Karpas-422 (cell line): Measurements from ENCODE around the gene CDK10. TPM values are rescaled to one million over a fixed set of nuclear protein-coding genes. Genes with fewer than 3 reads are reported as not detected.

Source experiments
- DNase-seq: peaks from one replicate; pipeline ENCODE4 v3.0.0-alpha.2; 2015
- H2AFZ ChIP-seq: fragments of 200-600 bp; sonication (generic); 2 replicates; pipeline ENCODE4 v1.6.1; 2014; ENCODE audit warnings: antibody characterized with exemption, low read length, mixed read lengths
- H3K27ac ChIP-seq: fragments of 200-600 bp; sonication (generic); 2 replicates; pipeline ENCODE4 v1.5.1; 2014; ENCODE audit warnings: mild to moderate bottlenecking, low read length, moderate library complexity
- H3K27me3 ChIP-seq: fragments of 200-600 bp; sonication (generic); 2 replicates; pipeline ENCODE4 v1.6.1; 2014; ENCODE audit warnings: low read length, mixed read lengths
- H3K36me3 ChIP-seq: fragments of 200-600 bp; sonication (generic); 2 replicates; pipeline ENCODE4 v1.6.1; 2014; ENCODE audit warnings: low read length, mixed read lengths; ENCODE audit not compliant: insufficient read depth
- H3K4me1 ChIP-seq: fragments of 200-600 bp; sonication (generic); 2 replicates; pipeline ENCODE4 v1.6.1; 2014; ENCODE audit warnings: mild to moderate bottlenecking, low read length, mixed read lengths
- H3K4me2 ChIP-seq: fragments of 200-600 bp; sonication (generic); 2 replicates; pipeline ENCODE4 v1.6.1; 2014; ENCODE audit warnings: low read length, low read depth, mild to moderate bottlenecking; ENCODE audit not compliant: poor library complexity, severe bottlenecking
- H3K4me3 ChIP-seq: fragments of 200-600 bp; sonication (generic); 2 replicates; pipeline ENCODE4 v1.5.1; 2014; ENCODE audit warnings: mild to moderate bottlenecking, antibody characterized with exemption, low read length, mixed read lengths
- H3K79me2 ChIP-seq: fragments of 200-600 bp; sonication (generic); 2 replicates; pipeline ENCODE4 v1.6.1; 2014; ENCODE audit warnings: mild to moderate bottlenecking, low read length, mixed read lengths
- H3K9ac ChIP-seq: fragments of 200-600 bp; sonication (generic); 2 replicates; pipeline ENCODE4 v1.6.0; 2014; ENCODE audit warnings: low read length
- H3K9me2 ChIP-seq: fragments of 200-600 bp; sonication (generic), shearing (Covaris generic); replicated peaks from 2 replicates; pipeline ENCODE4 v1.6.0; 2014; ENCODE audit warnings: mild to moderate bottlenecking, low read length, moderate library complexity; ENCODE audit not compliant: insufficient read depth
- H3K9me3 ChIP-seq: fragments of 300-700, 200-600 bp; sonication (generic); 2 replicates; pipeline ENCODE4 v1.6.1; 2014; ENCODE audit warnings: low read length, mixed read lengths
- H4K20me1 ChIP-seq: fragments of 200-600 bp; sonication (generic); 2 replicates; pipeline ENCODE4 v1.6.1; 2014; ENCODE audit warnings: mild to moderate bottlenecking, antibody characterized with exemption, low read length, low read depth; ENCODE audit not compliant: insufficient read depth
- total RNA-seq: library from RNA; depleted of rRNA; stranded (reverse); fragments of >200 nt; shearing (Covaris generic); gene quantifications from 2 replicates; pipeline ENCODE4 v1.2.3, GENCODE V29; 2014; ENCODE audit warnings: low replicate concordance

Gene CDK10
- total RNA-seq, 1 experiment from 2014 or later, result 25.6 TPM

- no peak overlapping the region for H3K4me3 ChIP-seq
- peaks cover under 1% of the 10 kb centered on the region; the same call in 1 of the 2 replicates for H4K20me1 ChIP-seq
- peaks cover 17% of the 10 kb centered on the region; the same call in 1 of the 2 replicates for H3K36me3 ChIP-seq
- H3K79me2 ChIP-seq, result peaks cover 19% of the 10 kb centered on the region
- H3K9ac ChIP-seq, result no peak overlapping the region
- H3K4me1 ChIP-seq, result peaks cover 17% of the 10 kb centered on the region
- no peaks in the 10 kb centered on the region for H3K9me2 ChIP-seq
- no peak overlapping the region for H2AFZ ChIP-seq
- no peak overlapping the region for H3K4me2 ChIP-seq
- no peak overlapping the region for H3K27ac ChIP-seq
- H3K9me3 ChIP-seq, result no peaks in the 10 kb centered on the region
- no peaks in the 10 kb centered on the region for H3K27me3 ChIP-seq
- DNase-seq, result no peak
These were observed 30.6 kb downstream of the CDK10 start for GRCh38 chr16:89716916-89717687.

- H3K9ac ChIP-seq, result no peak overlapping the region
- no peaks in the 10 kb centered on the region for H3K9me3 ChIP-seq
- no peak overlapping the region for H3K4me3 ChIP-seq
- H3K27ac ChIP-seq, result no peak overlapping the region
- no peaks in the 10 kb centered on the region for H3K27me3 ChIP-seq
- no peak overlapping the region for H2AFZ ChIP-seq
- H3K79me2 ChIP-seq, result peaks cover 19% of the 10 kb centered on the region
- no peaks in the 10 kb centered on the region for H3K9me2 ChIP-seq
- DNase-seq, result no peak
- H3K4me1 ChIP-seq, result peaks cover 22% of the 10 kb centered on the region
- H4K20me1 ChIP-seq, result peaks cover 8% of the 10 kb centered on the region
- H3K36me3 ChIP-seq, result peaks cover 17% of the 10 kb centered on the region; the same call in 1 of the 2 replicates
- no peak overlapping the region for H3K4me2 ChIP-seq
These were observed 31.4 kb downstream of the CDK10 start for GRCh38 chr16:89717688-89718505.

DNA sequence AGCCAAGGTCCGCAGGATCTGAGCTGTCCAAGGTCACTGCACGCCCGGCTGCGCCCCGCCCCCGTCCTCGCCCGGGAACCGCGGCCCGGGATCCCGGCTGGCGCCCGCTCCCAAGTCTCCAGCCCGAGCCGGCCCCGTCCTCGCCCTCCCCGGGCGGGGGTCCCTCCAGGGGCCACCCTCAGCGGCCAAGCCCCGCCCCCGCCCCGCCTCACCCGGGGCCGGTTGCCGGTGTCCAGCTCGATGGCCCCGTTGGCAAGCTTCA, 34.0 kb downstream of the CDK10 start:
- DNase-seq, result no peak
- H3K4me2 ChIP-seq, result peak overlapping the region; percentile 97
- peaks cover 3% of the 10 kb centered on the region; the same call in 1 of the 2 replicates for H3K36me3 ChIP-seq
- peak overlapping the region; percentile 79 for H3K27ac ChIP-seq
- H4K20me1 ChIP-seq, result peaks cover 15% of the 10 kb centered on the region
- H2AFZ ChIP-seq, result no peak overlapping the region
- peaks cover 22% of the 10 kb centered on the region for H3K4me1 ChIP-seq
- H3K4me3 ChIP-seq, result peak overlapping the region; percentile 87
- no peaks in the 10 kb centered on the region for H3K9me3 ChIP-seq
- peak overlapping the region; percentile 86 for H3K9ac ChIP-seq
- no peaks in the 10 kb centered on the region for H3K27me3 ChIP-seq
- H3K79me2 ChIP-seq, result peaks cover 18% of the 10 kb centered on the region
- H3K9me2 ChIP-seq, result no peaks in the 10 kb centered on the region

GRCh38 chr16:89720813-89721545, 34.5 kb downstream of the CDK10 start, which contains the start of the genes VPS9D1 and ZNF276:
TSS of gene VPS9D1 (minus strand) at chr16:89720898. CDS start at chr16:89720861, 37 bp downstream.
TSS of gene ZNF276 (plus strand) at chr16:89721537. CDS start at chr16:89721641, 104 bp downstream.
- H4K20me1 ChIP-seq, result peaks cover 15% of the 10 kb centered on the region
- no peaks in the 10 kb centered on the region for H3K9me3 ChIP-seq
- peaks cover 3% of the 10 kb centered on the region; the same call in 1 of the 2 replicates for H3K36me3 ChIP-seq
- no peaks in the 10 kb centered on the region for H3K27me3 ChIP-seq
- peaks cover 18% of the 10 kb centered on the region for H3K79me2 ChIP-seq
- peak; percentile 95 for DNase-seq
- no peak within 1 kb of the TSS for H2AFZ ChIP-seq
- peak within 1 kb of the TSS; percentile 97 for H3K4me2 ChIP-seq
- H3K4me3 ChIP-seq, result peak within 1 kb of the TSS; percentile 87
- peak within 1 kb of the TSS; percentile 86 for H3K9ac ChIP-seq
- peaks cover 22% of the 10 kb centered on the region for H3K4me1 ChIP-seq
- H3K27ac ChIP-seq, result peak within 1 kb of the TSS; percentile 79
- H3K9me2 ChIP-seq, result no peaks in the 10 kb centered on the region

DNA sequence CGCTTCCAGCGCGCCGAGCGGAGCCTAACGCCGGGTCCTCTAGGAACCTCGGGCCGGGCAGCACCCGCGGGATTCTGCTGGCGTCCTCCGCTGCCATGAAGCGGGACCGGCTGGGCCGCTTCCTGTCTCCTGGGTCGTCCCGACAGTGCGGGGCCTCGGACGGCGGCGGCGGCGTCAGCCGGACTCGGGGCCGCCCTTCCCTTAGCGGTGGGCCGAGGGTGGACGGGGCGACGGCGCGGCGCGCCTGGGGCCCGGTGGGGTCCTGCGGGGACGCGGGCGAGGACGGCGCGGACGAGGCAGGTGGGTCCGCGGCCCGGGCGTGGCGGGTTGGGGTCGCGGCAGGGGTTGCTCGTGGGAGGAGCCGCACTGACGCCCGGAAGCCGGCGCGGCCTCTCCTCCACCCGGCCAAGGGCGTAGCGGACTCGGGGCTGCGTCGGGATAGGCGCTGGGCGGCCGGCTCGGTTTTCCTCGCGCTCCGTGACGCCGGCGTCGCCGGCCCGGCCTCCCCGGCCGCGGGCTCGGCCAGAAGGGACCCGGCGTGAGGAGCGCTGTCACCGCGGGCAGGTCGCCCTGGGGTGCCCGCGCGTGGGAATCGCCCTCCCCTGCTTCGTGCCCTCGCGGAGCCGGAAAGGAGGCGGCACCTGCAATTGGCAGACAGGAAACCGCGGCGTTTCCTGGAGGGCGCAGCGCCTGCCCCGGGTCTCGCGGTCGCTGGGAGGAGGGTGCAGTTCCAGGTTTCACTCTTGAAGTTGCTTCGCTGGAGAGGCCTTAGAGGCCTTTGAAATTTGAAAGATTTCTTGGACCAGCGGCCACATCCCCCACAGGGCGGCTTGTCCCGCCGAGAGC, 35.3 kb downstream of the CDK10 start:
- Histone ChIP-seq H3K4me3 (peak overlapping the region; percentile 87), H3K9me3 (no peaks in the 10 kb centered on the region), H3K9me2 (no peaks in the 10 kb centered on the region), H3K4me1 (peaks cover 22% of the 10 kb centered on the region), H3K4me2 (peak overlapping the region; percentile 97), H3K79me2 (peaks cover 18% of the 10 kb centered on the region), H3K27me3 (no peaks in the 10 kb centered on the region), H4K20me1 (peaks cover 15% of the 10 kb centered on the region), H3K36me3 (no peaks in the 10 kb centered on the region; the same call in 1 of the 2 replicates), H3K9ac (peak overlapping the region; percentile 86), H3K27ac (peak overlapping the region; percentile 79), H2AFZ (no peak overlapping the region)
- peak; percentile 90 for DNase-seq

GRCh38 chr16:89722392-89723278, 36.1 kb downstream of the CDK10 start:
- Histone ChIP-seq H3K9me2 (no peaks in the 10 kb centered on the region), H3K4me2 (peak overlapping the region; percentile 97), H2AFZ (no peak overlapping the region), H3K4me3 (peak overlapping the region; percentile 87), H3K9ac (peak overlapping the region; percentile 86), H3K79me2 (peaks cover 18% of the 10 kb centered on the region), H3K36me3 (peaks cover 4% of the 10 kb centered on the region; the same call in 1 of the 2 replicates), H3K4me1 (peaks cover 22% of the 10 kb centered on the region), H3K9me3 (no peaks in the 10 kb centered on the region), H3K27me3 (no peaks in the 10 kb centered on the region), H3K27ac (peak overlapping the region; percentile 79), H4K20me1 (peaks cover 15% of the 10 kb centered on the region)
- DNase-seq, result peak; percentile 73
